HepG2 (cell line): ENCODE results near the gene ENPP7. TPM values are rescaled to one million over a fixed set of nuclear protein-coding genes. Genes with fewer than 3 reads are reported as not detected.
A peak's percentile ranks its signal among the peaks of the same experiment; 100 is the strongest.

Experiments used
- ATAC-seq: fragments of 200-7000 bp; cut with Tn5 transposase; 3 replicates; pipeline ENCODE4 v1.9.1; 2020; ENCODE audit warnings: mild to moderate bottlenecking, moderate library complexity
- BruUV-seq: library from RNA; stranded (reverse); fragments of 400-500 nt; replicated peaks from 2 replicates; lab custom pipeline; 2021; lab: Mats Ljungman, UMichigan
- CTCF ChIA-PET: fragments of 300-600 bp; formaldehyde crosslinking; extraction: SDS; loops from one replicate; lab custom pipeline; 2021; ENCODE audit warnings: low total read pairs, inconsistent platforms, low intra/inter-chr PET ratio; lab: Yijun Ruan, JAX
- POLR2A ChIA-PET: fragments of 350-600 bp; sonication (Branson Sonifier 250); formaldehyde crosslinking; loops from one replicate; lab custom pipeline; 2020; ENCODE audit warnings: antibody characterized with exemption, inconsistent platforms; lab: Yijun Ruan, JAX
- DNase-seq: peaks from one replicate; pipeline ENCODE4 v3.0.0-alpha.2; 2015; ENCODE audit warnings: low spot score
- FAIRE-seq: peaks from 3 replicates; lab custom pipeline; 2011; peaks lifted over from hg19 to GRCh38; lab: Jason Lieb, UNC
- H2AFZ ChIP-seq: one replicate; pipeline ENCODE4 v1.6.1; 2011; ENCODE audit warnings: low read length, inconsistent platforms
- H3K27ac ChIP-seq: fragments of 300-600 bp; 3 replicates; pipeline ENCODE4 v1.8.0; 2011; ENCODE audit warnings: mixed run types, mild to moderate bottlenecking, mixed read lengths, low read length, inconsistent platforms; ENCODE audit not compliant: insufficient read depth; ENCODE audit errors: extremely low read length
- H3K27me3 ChIP-seq, 2 experiments: fragments of 200-600 bp in 1 of 2; 2 replicates in 1 of 2; 3 replicates in 1 of 2; pipeline versions ENCODE4 v1.6.0 to v1.8.0; 2011; ENCODE audit warnings: low read length in 2 of 2, mild to moderate bottlenecking in 2 of 2, moderate library complexity in 2 of 2, inconsistent platforms in 1 of 2; ENCODE audit not compliant: insufficient read depth in 2 of 2, control insufficient read depth in 1 of 2
- H3K36me3 ChIP-seq, 2 experiments: fragments of 200-600 bp in 1 of 2; replicated peaks in 1 of 2; 2 replicates in 1 of 2; 3 replicates in 1 of 2; pipeline versions ENCODE4 v1.5.1 to v1.8.0; 2011; ENCODE audit warnings: low read length in 2 of 2, inconsistent platforms in 1 of 2; ENCODE audit not compliant: insufficient read depth in 2 of 2, control insufficient read depth in 1 of 2
- H3K4me1 ChIP-seq: 2 replicates; pipeline ENCODE4 v1.5.1; 2012; ENCODE audit warnings: low read length, inconsistent platforms; ENCODE audit not compliant: insufficient read depth
- H3K4me2 ChIP-seq: 2 replicates; pipeline ENCODE4 v1.6.0; 2011; ENCODE audit warnings: low read depth, low read length, inconsistent platforms
- H3K4me3 ChIP-seq, 3 experiments: fragments of 200-600 bp in 1 of 3; sonication (generic), shearing (Covaris generic) in 1 of 3; replicated peaks in 1 of 3; 2 replicates each; pipeline ENCODE4 v1.5.1; 2011 to 2016; ENCODE audit warnings: low read length in 3 of 3, inconsistent platforms in 2 of 3, low read depth in 2 of 3, mild to moderate bottlenecking in 2 of 3, control low read depth in 1 of 3, mixed read lengths in 1 of 3; ENCODE audit not compliant: insufficient read depth in 1 of 3
- H3K79me2 ChIP-seq: one replicate; pipeline ENCODE4 v1.6.1; 2011; ENCODE audit warnings: low read length, inconsistent platforms; ENCODE audit not compliant: insufficient read depth
- H3K9ac ChIP-seq: 2 replicates; pipeline ENCODE4 v1.6.0; 2011; ENCODE audit warnings: mild to moderate bottlenecking, low read depth, low read length, inconsistent platforms; ENCODE audit not compliant: insufficient read depth
- H3K9me3 ChIP-seq: 2 replicates; pipeline ENCODE4 v1.5.1; 2012; ENCODE audit warnings: mild to moderate bottlenecking, low read length
- H4K20me1 ChIP-seq: 2 replicates; pipeline ENCODE4 v1.6.0; 2011; ENCODE audit warnings: inconsistent platforms, mild to moderate bottlenecking, low read length, moderate library complexity; ENCODE audit not compliant: insufficient read depth
- ELF1 ChIP-seq: sonication (generic); formaldehyde crosslinking; IDR thresholded peaks from 2 replicates; pipeline ENCODE4 v1.4.0; 2020; ENCODE audit warnings: missing genetic modification reagents
- FOXA3 ChIP-seq: IDR thresholded peaks from 2 replicates; pipeline ENCODE4 v1.6.1; 2016; ENCODE audit warnings: missing genetic modification reagents, missing compliant biosample characterization
- GFI1 ChIP-seq: sonication (generic); formaldehyde crosslinking; IDR thresholded peaks from 2 replicates; pipeline ENCODE4 v1.5.0; 2020; ENCODE audit warnings: missing genetic modification reagents, mild to moderate bottlenecking, borderline replicate concordance
- IKZF1 ChIP-seq: fragments of 450-650 bp; IDR thresholded peaks from 2 replicates; pipeline ENCODE4 v1.7.1; 2016
- IKZF4 ChIP-seq: sonication (generic); formaldehyde crosslinking; IDR thresholded peaks from 2 replicates; pipeline ENCODE4 v1.5.1; 2020; ENCODE audit warnings: borderline replicate concordance, mild to moderate bottlenecking, low read depth, missing genetic modification reagents; ENCODE audit errors: not compliant biosample characterization
- KLF11 ChIP-seq: IDR thresholded peaks from 2 replicates; pipeline ENCODE4 v1.6.1; 2016; ENCODE audit warnings: missing compliant biosample characterization
- KLF16 ChIP-seq, 2 experiments: sonication (generic) in 1 of 2; formaldehyde crosslinking in 1 of 2; IDR thresholded peaks; 2 replicates each; pipeline versions ENCODE4 v1.6.1 to v1.8.0; 2016 to 2023; ENCODE audit warnings: missing genetic modification reagents in 2 of 2, missing compliant biosample characterization in 1 of 2
- MAZ ChIP-seq, 2 experiments: sonication (generic) in 1 of 2; formaldehyde crosslinking in 1 of 2; IDR thresholded peaks; 2 replicates each; pipeline versions ENCODE4 v1.5.0 to v1.6.1; 2012 to 2020; ENCODE audit warnings: low read depth in 2 of 2, mild to moderate bottlenecking in 2 of 2, borderline replicate concordance in 1 of 2, improper control_type of control experiment in 1 of 2, low read length in 1 of 2, missing genetic modification reagents in 1 of 2, moderate library complexity in 1 of 2
- NONO ChIP-seq, 2 experiments: fragments of 450-650 bp in 1 of 2; sonication (generic) in 1 of 2; formaldehyde crosslinking in 1 of 2; IDR thresholded peaks in 1 of 2; conservative IDR thresholded peaks in 1 of 2; 2 replicates each; pipeline versions ENCODE4 v1.6.1 to v1.8.0; 2017 to 2022; ENCODE audit warnings: mild to moderate bottlenecking in 1 of 2, missing genetic modification reagents in 1 of 2, moderate library complexity in 1 of 2
- NR2F1 ChIP-seq, 2 experiments: fragments of 450-650 bp in 1 of 2; formaldehyde crosslinking in 1 of 2; IDR thresholded peaks; 2 replicates each; pipeline versions ENCODE4 v1.5.0 to v1.6.1; 2016 to 2020; ENCODE audit warnings: mild to moderate bottlenecking in 1 of 2, missing compliant biosample characterization in 1 of 2, missing genetic modification reagents in 1 of 2, moderate library complexity in 1 of 2
- PITX1 ChIP-seq: sonication (generic); formaldehyde crosslinking; IDR thresholded peaks from 2 replicates; pipeline ENCODE4 v1.5.1; 2020; ENCODE audit warnings: mild to moderate bottlenecking, missing genetic modification reagents
- SIX4 ChIP-seq: sonication (generic); formaldehyde crosslinking; IDR thresholded peaks from 2 replicates; pipeline ENCODE4 v1.4.0; 2020; ENCODE audit warnings: missing genetic modification reagents
- TEAD3 ChIP-seq: optimal IDR thresholded peaks from 2 replicates; pipeline ENCODE3; 2016; ENCODE audit warnings: borderline replicate concordance
- TFDP1 ChIP-seq: IDR thresholded peaks from 2 replicates; pipeline ENCODE4 v1.6.1; 2016; ENCODE audit warnings: missing compliant biosample characterization, missing genetic modification reagents, borderline replicate concordance
- ZFX ChIP-seq: sonication (generic); formaldehyde crosslinking; IDR thresholded peaks from 2 replicates; pipeline ENCODE4 v1.4.0; 2020; ENCODE audit warnings: mild to moderate bottlenecking, low read depth, missing genetic modification reagents, moderate library complexity
- ZNF205 ChIP-seq: IDR thresholded peaks from 2 replicates; pipeline ENCODE4 v1.6.1; 2018; ENCODE audit warnings: missing biosample characterization, missing genetic modification reagents
- ZNF225 ChIP-seq: sonication (generic); formaldehyde crosslinking; IDR thresholded peaks from 2 replicates; pipeline ENCODE4 v1.4.0; 2020; ENCODE audit warnings: mild to moderate bottlenecking, missing genetic modification reagents
- ZNF292 ChIP-seq: sonication (generic); formaldehyde crosslinking; IDR thresholded peaks from 2 replicates; pipeline ENCODE4 v1.8.1; 2022; ENCODE audit warnings: mild to moderate bottlenecking, low read depth, missing genetic modification reagents, borderline replicate concordance
- ZNF414 ChIP-seq: sonication (generic); formaldehyde crosslinking; IDR thresholded peaks from 2 replicates; pipeline ENCODE4 v1.5.0; 2020; ENCODE audit warnings: missing genetic modification reagents
- ZNF709 ChIP-seq: sonication (generic); formaldehyde crosslinking; IDR thresholded peaks from 2 replicates; pipeline ENCODE4 v1.5.0; 2020; ENCODE audit warnings: mild to moderate bottlenecking, missing genetic modification reagents
- ZNF713 ChIP-seq: sonication (generic); formaldehyde crosslinking; IDR thresholded peaks from 2 replicates; pipeline ENCODE4 v1.4.0; 2020; ENCODE audit warnings: mild to moderate bottlenecking, missing genetic modification reagents
- ZNF816 ChIP-seq: sonication (generic); formaldehyde crosslinking; IDR thresholded peaks from 2 replicates; pipeline ENCODE4 v1.8.0; 2022; ENCODE audit warnings: missing genetic modification reagents, mild to moderate bottlenecking, borderline replicate concordance
- WGBS: methylation state at CpG from one replicate; pipeline ENCODE4 v1.1.6; 2017; ENCODE audit warnings: low lambda C conversion rate; 5-methylcytosine and 5-hydroxymethylcytosine counted together
- in situ Hi-C: cut with HindIII; loops from 2 replicates; pipeline ENCODE4 v1.10.0; 2017; ENCODE audit warnings: low pct_unique_long_range_greater_than_20kb; ENCODE audit not compliant: extremely low pct_ligation_motif_present
- intact Hi-C: fragments of 100-400 bp; cut with micrococcal nuclease; formaldehyde crosslinking; loops from one replicate; pipeline ENCODE4 v1.10.0; 2022; ENCODE audit not compliant: unreplicated experiment
- polyA plus RNA-seq, 8 experiments: library from polyadenylated mRNA; depleted of rRNA in 3 of 8; stranded (reverse) in 7 of 8; unstranded in 1 of 8; fragments of >200 nt; fragmentation: Illumina TruSeq in 4 of 8; extraction: Trizol in 4 of 8; gene quantifications; 2 replicates each; pipeline versions ENCODE4 v1.2.1 to v1.2.3, GENCODE V29; 2011 to 2016; ENCODE audit warnings: low read depth in 4 of 8, missing spikeins in 1 of 8, mixed read lengths in 1 of 8; ENCODE audit not compliant: insufficient read depth in 1 of 8
- total RNA-seq, 5 experiments: library from RNA; depleted of rRNA; stranded (reverse); fragments of >200 nt; fragmentation: Illumina TruSeq; extraction: Trizol; gene quantifications; 2 replicates each; pipeline ENCODE4 v1.2.3, GENCODE V29; 2016; ENCODE audit warnings: low read depth in 1 of 5

ENPP7 gene
- total and polyA plus RNA-seq, 2 of the 13 experiments (the other 11 are each of a cell fraction or from before 2014, with no cell fraction given): 1.1 to 2.2 TPM

GRCh38 chr17:79737922-79738578 lies 7.3 kb downstream of the ENPP7 start:
- in situ Hi-C loops (no loop called here), intact Hi-C loops (no loop called here)
- no peak overlapping the region for H3K27ac ChIP-seq
- BruUV-seq: no TSS peak
- no peak overlapping the region for H2AFZ ChIP-seq
- H4K20me1 ChIP-seq: no peaks in the 10 kb centered on the region
- no peak for DNase-seq
- no peak for FAIRE-seq
- WGBS: 39% methylated on average over 12 of the region's 17 CpGs
- CTCF ChIA-PET: no interaction called here
- POLR2A ChIA-PET: interaction anchor here (1.9 kb wide), 1 partner anchor 16 kb away, joined by 7 read pairs; no protein-coding TSS in a partner anchor
- H3K9ac ChIP-seq: no peak overlapping the region
- H3K4me2 ChIP-seq: peak overlapping the region; percentile 71
- H3K4me3 ChIP-seq: peak overlapping the region in 1 of 3 experiments; percentile 63; a peak in 2 of 6 replicates
- H3K79me2 ChIP-seq: no peaks in the 10 kb centered on the region
- H3K27me3 ChIP-seq: peaks cover 4 to 7% of the 10 kb centered on the region in 2 experiments; a peak in 3 of 5 replicates
- H3K9me3 ChIP-seq: no peaks in the 10 kb centered on the region
- no peaks in the 10 kb centered on the region for H3K36me3 ChIP-seq
- ATAC-seq: peak; percentile 1; the same call in 1 of the 3 replicates
- peaks cover 62% of the 10 kb centered on the region for H3K4me1 ChIP-seq
- 0 out of 4 replicates have a peak, but pooled peaks of 1 of the 2 experiments have one; percentile 27 for TF ChIP-seq NR2F1 (CRISPR knock-in tag; IDR thresholded peaks at IDR 0.05)
- peak; percentile 18 for TF ChIP-seq TEAD3 (CRISPR knock-in tag)
- TF ChIP-seq ZNF709 (CRISPR knock-in tag): 0 out of 2 replicates have a peak, but pooled peaks have one; percentile 7
- peak; percentile 28; the same call in 1 of the 2 replicates for TF ChIP-seq TFDP1 (CRISPR knock-in tag)
- peak; percentile 48 for TF ChIP-seq IKZF4 (CRISPR knock-in tag)
- no peak for TF ChIP-seq MAZ (IDR thresholded peaks at IDR 0.05; ENCODE audit: borderline replicate concordance, low read depth, low read length)
- TF ChIP-seq MAZ (CRISPR knock-in tag; IDR thresholded peaks at IDR 0.05; ENCODE audit: low read depth): peak; percentile 49; the same call in 1 of the 2 replicates
- TF ChIP-seq ZNF292: 0 out of 2 replicates have a peak, but pooled peaks have one; percentile 46
- no peak for TF ChIP-seq IKZF1
- 0 out of 2 replicates have a peak, but pooled peaks have one; percentile 8 for TF ChIP-seq FOXA3 (CRISPR knock-in tag)
- TF ChIP-seq ZFX (CRISPR knock-in tag): peak; percentile 50; the same call in 1 of the 2 replicates
- TF ChIP-seq ZNF816 (CRISPR knock-in tag): no peak
- 0 out of 2 replicates have a peak, but pooled peaks have one; percentile 31 for TF ChIP-seq ZNF414
- 0 out of 2 replicates have a peak, but pooled peaks have one; percentile 28 for TF ChIP-seq ZNF205 (CRISPR knock-in tag)
- no peak for TF ChIP-seq ZNF713
- 0 out of 2 replicates have a peak, but pooled peaks have one; percentile 59 for TF ChIP-seq ZNF225
- TF ChIP-seq KLF11: no peak
- peak; percentile 30; the same call in 1 of the 2 replicates for TF ChIP-seq GFI1 (CRISPR knock-in tag)
- 0 out of 2 replicates have a peak, but pooled peaks have one; percentile 11 for TF ChIP-seq PITX1 (CRISPR knock-in tag)
- 0 out of 2 replicates have a peak, but pooled peaks have one; percentile 25 for TF ChIP-seq SIX4 (CRISPR knock-in tag)
- TF ChIP-seq KLF16 (CRISPR knock-in tag; IDR thresholded peaks at IDR 0.05): no peak
- TF ChIP-seq NONO (IDR thresholded peaks at IDR 0.05): no peak
- no peak; the same call in 1 of the 2 replicates for TF ChIP-seq NONO (CRISPR knock-in tag; conservative IDR thresholded peaks at IDR 0.05)
- no peak for TF ChIP-seq ELF1 (CRISPR knock-in tag)
